Measurements from ENCODE around the gene ARHGEF33.

ARHGEF33 gene

GRCh38 chr2:38988716-38989115 lies 99.0 kb downstream of the ARHGEF33 start:
- TF ChIP-seq ZNF274 (IDR thresholded peaks at IDR 0.05; ENCODE audit: low read depth, low read length) = no peak
- no peak overlapping the region for H3K4me3 ChIP-seq (ENCODE audit: low read length)

DNA sequence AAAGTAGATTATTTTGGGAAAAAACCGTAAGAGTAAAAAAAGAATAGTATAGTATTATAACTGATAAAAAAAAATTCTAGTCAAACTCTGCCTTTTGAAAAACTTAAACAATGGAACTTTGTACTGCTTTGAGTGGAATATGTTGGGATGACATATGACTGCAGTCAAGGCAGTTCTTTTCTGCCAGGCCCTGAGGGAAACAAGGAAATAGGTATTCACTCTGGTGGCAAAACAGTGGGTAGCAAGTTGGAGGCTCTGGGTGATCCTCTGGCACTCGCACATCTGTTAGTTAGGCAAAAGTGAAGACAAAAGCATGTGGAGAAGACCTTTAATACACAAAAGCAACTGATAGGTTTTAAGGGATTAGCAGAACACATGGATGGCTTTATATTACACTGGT lies 102.2 kb downstream of the ARHGEF33 start:
- TF ChIP-seq ZNF274 (IDR thresholded peaks at IDR 0.05; ENCODE audit: low read depth, low read length) = no peak
- no peak overlapping the region for H3K4me3 ChIP-seq (ENCODE audit: low read length)

GRCh38 chr2:38997781-38998180 lies 108.1 kb downstream of the ARHGEF33 start:
- TF ChIP-seq ZNF274 (IDR thresholded peaks at IDR 0.05; ENCODE audit: low read depth, low read length) = no peak
- H3K4me3 ChIP-seq (ENCODE audit: low read length) = no peak overlapping the region

DNA sequence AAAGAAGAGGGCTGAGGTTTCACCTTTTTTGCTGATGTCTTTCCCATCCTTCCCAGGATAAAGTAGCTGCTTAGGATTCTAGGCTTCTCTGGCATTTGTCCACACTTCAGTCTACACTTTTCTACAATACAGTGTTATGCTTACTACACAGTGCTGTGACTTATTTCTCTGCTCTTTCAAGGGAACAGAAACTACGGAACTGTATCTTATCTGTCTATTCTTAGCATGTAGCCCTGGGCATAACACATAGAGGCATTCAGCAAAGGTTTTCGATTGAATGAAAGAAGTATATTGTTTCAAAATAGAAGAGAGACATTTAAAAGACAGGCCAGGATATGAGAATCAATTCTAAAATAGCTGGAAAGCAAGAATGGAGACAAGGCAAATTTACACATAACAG lies 110.9 kb downstream of the ARHGEF33 start:
- no peak for TF ChIP-seq ZNF274 (IDR thresholded peaks at IDR 0.05; ENCODE audit: low read depth, low read length)
- no peak overlapping the region for H3K4me3 ChIP-seq (ENCODE audit: low read length)

GRCh38 chr2:39007875-39008504 lies 118.3 kb downstream of the ARHGEF33 start:
- no peak overlapping the region for H3K4me3 ChIP-seq (ENCODE audit: low read length)
- no peak for TF ChIP-seq ZNF274 (IDR thresholded peaks at IDR 0.05; ENCODE audit: low read depth, low read length)

GRCh38 chr2:39008665-39009064 lies 119.0 kb downstream of the ARHGEF33 start:
- no peak overlapping the region for H3K4me3 ChIP-seq (ENCODE audit: low read length)
- TF ChIP-seq ZNF274 (IDR thresholded peaks at IDR 0.05; ENCODE audit: low read depth, low read length) = no peak

DNA sequence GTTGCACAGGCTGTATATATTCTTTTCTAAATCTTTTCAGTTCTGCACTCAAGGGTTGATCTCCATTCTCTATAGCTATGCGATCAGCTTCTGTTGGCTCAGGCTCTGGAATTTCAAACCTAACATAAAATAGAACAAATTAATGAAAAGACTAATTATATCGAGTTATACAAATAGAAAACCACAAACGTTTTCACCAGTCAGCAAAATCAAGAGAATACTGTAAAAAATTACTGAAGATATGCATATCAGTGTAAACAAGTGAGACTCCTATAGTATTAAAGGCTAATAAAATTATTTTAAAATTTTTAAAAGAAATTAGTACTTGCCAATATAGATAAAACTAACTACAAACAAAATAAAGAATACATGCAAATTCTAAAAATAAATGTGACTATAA lies 124.2 kb downstream of the ARHGEF33 start:
- no peak for TF ChIP-seq ZNF274 (IDR thresholded peaks at IDR 0.05; ENCODE audit: low read depth, low read length)
- H3K4me3 ChIP-seq (ENCODE audit: low read length) = no peak overlapping the region

GRCh38 chr2:39015424-39015823 lies 125.7 kb downstream of the ARHGEF33 start:
- no peak overlapping the region for H3K4me3 ChIP-seq (ENCODE audit: low read length)
- no peak for TF ChIP-seq ZNF274 (IDR thresholded peaks at IDR 0.05; ENCODE audit: low read depth, low read length)

DNA sequence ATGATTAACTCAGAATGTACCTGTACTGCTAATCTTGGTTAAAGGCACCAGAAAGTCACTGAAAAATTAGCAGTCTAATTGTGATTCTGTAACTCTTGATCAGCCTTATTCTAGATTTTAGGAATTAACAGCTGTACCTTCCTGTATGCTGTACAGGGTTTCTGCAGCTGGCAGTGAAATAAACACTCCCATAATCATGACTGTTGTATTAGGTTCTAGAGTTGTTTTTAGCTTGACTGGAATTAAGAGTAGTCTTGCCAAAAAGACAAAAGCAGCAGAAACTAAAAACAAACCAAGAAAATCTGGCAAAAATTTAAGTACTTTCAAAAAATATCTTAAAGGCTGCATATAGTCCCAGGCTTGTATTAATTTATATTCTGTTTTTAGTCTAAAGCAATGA lies 127.7 kb downstream of the ARHGEF33 start:
- no peak for TF ChIP-seq ZNF274 (IDR thresholded peaks at IDR 0.05; ENCODE audit: low read depth, low read length)
- no peak overlapping the region for H3K4me3 ChIP-seq (ENCODE audit: low read length)

DNA sequence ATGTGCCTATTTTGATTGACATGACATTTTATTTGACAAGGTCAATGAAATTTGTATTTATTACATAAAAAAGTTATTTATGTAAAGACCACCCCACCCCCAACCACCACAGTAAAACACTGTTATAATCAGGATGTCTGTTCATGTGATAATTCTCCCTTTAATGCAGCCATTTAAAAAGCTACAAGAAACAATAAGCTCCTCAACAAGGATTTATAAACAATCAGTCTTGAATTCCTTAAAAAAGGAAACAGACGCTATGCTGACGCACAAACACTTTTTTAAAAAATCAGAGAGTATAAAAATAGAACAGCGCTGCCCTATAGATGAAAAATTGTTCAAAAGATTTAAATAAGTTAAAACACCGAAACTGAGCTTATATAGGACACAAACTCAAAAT lies 129.0 kb downstream of the ARHGEF33 start:
- no peak overlapping the region for H3K4me3 ChIP-seq (ENCODE audit: low read length)
- TF ChIP-seq ZNF274 (IDR thresholded peaks at IDR 0.05; ENCODE audit: low read depth, low read length) = no peak

- no peak for TF ChIP-seq ZNF274 (IDR thresholded peaks at IDR 0.05; ENCODE audit: low read depth, low read length)
- no peak overlapping the region for H3K4me3 ChIP-seq (ENCODE audit: low read length)
These were observed 130.7 kb downstream of the ARHGEF33 start for GRCh38 chr2:39020383-39020782.

GRCh38 chr2:39022642-39023235 lies 133.1 kb downstream of the ARHGEF33 start:
- no peak overlapping the region for H3K4me3 ChIP-seq (ENCODE audit: low read length)
- no peak for TF ChIP-seq ZNF274 (IDR thresholded peaks at IDR 0.05; ENCODE audit: low read depth, low read length)

- no peak for TF ChIP-seq ZNF274 (IDR thresholded peaks at IDR 0.05; ENCODE audit: low read depth, low read length)
- H3K4me3 ChIP-seq (ENCODE audit: low read length) = no peak overlapping the region
These were observed 134.0 kb downstream of the ARHGEF33 start for GRCh38 chr2:39023649-39024048.

DNA sequence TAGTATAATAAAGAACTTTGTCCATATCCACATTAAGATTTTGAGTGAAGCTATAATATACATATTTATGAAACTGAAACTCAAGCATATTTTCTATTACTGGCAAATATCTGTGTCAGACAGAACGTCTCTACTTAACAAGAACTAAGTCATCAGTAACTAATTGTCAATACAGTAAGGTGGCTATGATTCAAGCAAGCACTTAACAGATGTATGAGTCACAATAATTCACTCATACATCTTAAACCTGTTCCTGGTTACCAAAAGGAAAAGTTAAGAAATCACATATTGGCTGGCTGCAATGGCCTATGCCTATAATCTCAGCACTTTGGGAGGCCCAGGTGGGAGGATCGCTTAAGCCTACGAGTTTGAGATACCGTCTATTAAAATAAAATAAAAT lies 135.2 kb downstream of the ARHGEF33 start:
- H3K4me3 ChIP-seq (ENCODE audit: low read length) = no peak overlapping the region
- TF ChIP-seq ZNF274 (IDR thresholded peaks at IDR 0.05; ENCODE audit: low read depth, low read length) = no peak

All from GM08714 (cell line).